Spleen (tissue), 7 donors: ENCODE results near the gene SMAD7.

Experiments
- POLR2A ChIP-seq, 3 donors: fragments of 450-650 bp; IDR thresholded peaks; one replicate each; pipeline ENCODE4 v1.5.1; 2017; ENCODE audit warnings: antibody characterized with exemption in 3 of 3, mild to moderate bottlenecking in 1 of 3
- POLR2AphosphoS5 ChIP-seq, 3 donors: sonication (generic); formaldehyde crosslinking; IDR thresholded peaks; one replicate each; pipeline ENCODE4 v1.5.1; 2017; ENCODE audit warnings: antibody characterized with exemption in 3 of 3
- TF ChIP-seq, protein P1 (sequence below), 11 experiments: fragments of 200-600 bp in 7 of 11; fragments of 450-650 bp in 4 of 11; sonication (generic) in 4 of 11; IDR thresholded peaks in 8 of 11; conservative IDR thresholded peaks in 3 of 11; 1 replicate in 7 of 11; 2 replicates in 4 of 11; pipeline versions ENCODE4 v1.4.0 to v1.8.0; 2016 to 2021; ENCODE audit warnings: antibody characterized with exemption in 11 of 11, inconsistent platforms in 4 of 11, mild to moderate bottlenecking in 1 of 11
- donor health status: DM: no; HTN: no; CAD: no; lungs with moderate emphysema.
- donor health status: DM: no; HTN: no; CAD: no.
- donor health status: DM: no; HTN: no; CAD: no.

GRCh38 chr18:48977914-48978313 lies 27.1 kb upstream of the SMAD7 start:
- no peak for TF ChIP-seq POLR2A (IDR thresholded peaks at IDR 0.05)
- TF ChIP-seq, protein P1, sequence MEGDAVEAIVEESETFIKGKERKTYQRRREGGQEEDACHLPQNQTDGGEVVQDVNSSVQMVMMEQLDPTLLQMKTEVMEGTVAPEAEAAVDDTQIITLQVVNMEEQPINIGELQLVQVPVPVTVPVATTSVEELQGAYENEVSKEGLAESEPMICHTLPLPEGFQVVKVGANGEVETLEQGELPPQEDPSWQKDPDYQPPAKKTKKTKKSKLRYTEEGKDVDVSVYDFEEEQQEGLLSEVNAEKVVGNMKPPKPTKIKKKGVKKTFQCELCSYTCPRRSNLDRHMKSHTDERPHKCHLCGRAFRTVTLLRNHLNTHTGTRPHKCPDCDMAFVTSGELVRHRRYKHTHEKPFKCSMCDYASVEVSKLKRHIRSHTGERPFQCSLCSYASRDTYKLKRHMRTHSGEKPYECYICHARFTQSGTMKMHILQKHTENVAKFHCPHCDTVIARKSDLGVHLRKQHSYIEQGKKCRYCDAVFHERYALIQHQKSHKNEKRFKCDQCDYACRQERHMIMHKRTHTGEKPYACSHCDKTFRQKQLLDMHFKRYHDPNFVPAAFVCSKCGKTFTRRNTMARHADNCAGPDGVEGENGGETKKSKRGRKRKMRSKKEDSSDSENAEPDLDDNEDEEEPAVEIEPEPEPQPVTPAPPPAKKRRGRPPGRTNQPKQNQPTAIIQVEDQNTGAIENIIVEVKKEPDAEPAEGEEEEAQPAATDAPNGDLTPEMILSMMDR (IDR thresholded peaks at IDR 0.05 in 8 of 11, conservative IDR thresholded peaks at IDR 0.05 in 3 of 11) = no peak
- no peak for TF ChIP-seq POLR2AphosphoS5 (IDR thresholded peaks at IDR 0.05)
